ENCODE data around the gene MESP1. TPM values are rescaled to one million over a fixed set of nuclear protein-coding genes. Genes with fewer than 3 reads are reported as not detected.
"Not testable (repeated sequence)": the region's sequence is repeated elsewhere in the genome, so short reads cannot be mapped to it uniquely, and the experiment has no call there.

The MESP1 gene
- total RNA-seq, 1 donor from 2014 or later: 1.1 TPM

DNA sequence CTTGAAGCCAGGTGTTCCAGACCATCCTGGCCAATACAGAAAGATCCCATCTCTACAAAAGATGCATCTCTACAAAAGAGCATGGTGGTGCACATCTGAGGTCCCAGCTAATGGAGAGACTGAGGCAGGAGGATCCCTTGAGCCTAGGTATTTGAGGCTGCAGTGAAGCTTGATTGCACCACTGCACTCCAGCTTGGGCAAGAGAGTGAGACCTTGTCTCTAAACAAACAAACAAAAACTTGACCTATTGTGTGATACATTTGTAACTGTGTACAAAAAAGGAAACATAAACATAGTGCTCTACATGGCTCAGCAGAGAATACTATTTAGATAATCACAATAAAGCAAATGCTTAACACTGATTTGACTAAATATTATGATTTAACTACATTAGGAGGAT, 44.9 kb upstream of the MESP1 start:
- no peak for DNase-seq
- Mint-ChIP-seq H3K9me3 (ENCODE audit: unreplicated experiment) (no peaks in the 10 kb centered on the region), H3K27ac (ENCODE audit: unreplicated experiment) (no peak overlapping the region), H3K4me1 (ENCODE audit: low read depth, unreplicated experiment) (no peaks in the 10 kb centered on the region), H3K36me3 (ENCODE audit: unreplicated experiment) (no peaks in the 10 kb centered on the region), H3K27me3 (ENCODE audit: unreplicated experiment) (peaks cover 11% of the 10 kb centered on the region), H3K4me3 (ENCODE audit: unreplicated experiment) (no peak overlapping the region)
- TF ChIP-seq, protein P1, sequence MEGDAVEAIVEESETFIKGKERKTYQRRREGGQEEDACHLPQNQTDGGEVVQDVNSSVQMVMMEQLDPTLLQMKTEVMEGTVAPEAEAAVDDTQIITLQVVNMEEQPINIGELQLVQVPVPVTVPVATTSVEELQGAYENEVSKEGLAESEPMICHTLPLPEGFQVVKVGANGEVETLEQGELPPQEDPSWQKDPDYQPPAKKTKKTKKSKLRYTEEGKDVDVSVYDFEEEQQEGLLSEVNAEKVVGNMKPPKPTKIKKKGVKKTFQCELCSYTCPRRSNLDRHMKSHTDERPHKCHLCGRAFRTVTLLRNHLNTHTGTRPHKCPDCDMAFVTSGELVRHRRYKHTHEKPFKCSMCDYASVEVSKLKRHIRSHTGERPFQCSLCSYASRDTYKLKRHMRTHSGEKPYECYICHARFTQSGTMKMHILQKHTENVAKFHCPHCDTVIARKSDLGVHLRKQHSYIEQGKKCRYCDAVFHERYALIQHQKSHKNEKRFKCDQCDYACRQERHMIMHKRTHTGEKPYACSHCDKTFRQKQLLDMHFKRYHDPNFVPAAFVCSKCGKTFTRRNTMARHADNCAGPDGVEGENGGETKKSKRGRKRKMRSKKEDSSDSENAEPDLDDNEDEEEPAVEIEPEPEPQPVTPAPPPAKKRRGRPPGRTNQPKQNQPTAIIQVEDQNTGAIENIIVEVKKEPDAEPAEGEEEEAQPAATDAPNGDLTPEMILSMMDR (IDR thresholded peaks at IDR 0.05; ENCODE audit: partially characterized antibody, unreplicated experiment): no peak

- no peaks in the 10 kb centered on the region for H3K9me3 Mint-ChIP-seq (ENCODE audit: unreplicated experiment)
- H3K27me3 Mint-ChIP-seq (ENCODE audit: unreplicated experiment): peaks cover 7% of the 10 kb centered on the region
- no peaks in the 10 kb centered on the region for H3K36me3 Mint-ChIP-seq (ENCODE audit: unreplicated experiment)
- TF ChIP-seq, protein P1 (IDR thresholded peaks at IDR 0.05; ENCODE audit: partially characterized antibody, unreplicated experiment): no peak
- H3K27ac Mint-ChIP-seq (ENCODE audit: unreplicated experiment): no peak overlapping the region
- no peak overlapping the region for H3K4me3 Mint-ChIP-seq (ENCODE audit: unreplicated experiment)
- no peaks in the 10 kb centered on the region for H3K4me1 Mint-ChIP-seq (ENCODE audit: low read depth, unreplicated experiment)
- DNase-seq: no peak
Measured at GRCh38 chr15:89794627-89795241, 43.7 kb upstream of the MESP1 start.

DNA sequence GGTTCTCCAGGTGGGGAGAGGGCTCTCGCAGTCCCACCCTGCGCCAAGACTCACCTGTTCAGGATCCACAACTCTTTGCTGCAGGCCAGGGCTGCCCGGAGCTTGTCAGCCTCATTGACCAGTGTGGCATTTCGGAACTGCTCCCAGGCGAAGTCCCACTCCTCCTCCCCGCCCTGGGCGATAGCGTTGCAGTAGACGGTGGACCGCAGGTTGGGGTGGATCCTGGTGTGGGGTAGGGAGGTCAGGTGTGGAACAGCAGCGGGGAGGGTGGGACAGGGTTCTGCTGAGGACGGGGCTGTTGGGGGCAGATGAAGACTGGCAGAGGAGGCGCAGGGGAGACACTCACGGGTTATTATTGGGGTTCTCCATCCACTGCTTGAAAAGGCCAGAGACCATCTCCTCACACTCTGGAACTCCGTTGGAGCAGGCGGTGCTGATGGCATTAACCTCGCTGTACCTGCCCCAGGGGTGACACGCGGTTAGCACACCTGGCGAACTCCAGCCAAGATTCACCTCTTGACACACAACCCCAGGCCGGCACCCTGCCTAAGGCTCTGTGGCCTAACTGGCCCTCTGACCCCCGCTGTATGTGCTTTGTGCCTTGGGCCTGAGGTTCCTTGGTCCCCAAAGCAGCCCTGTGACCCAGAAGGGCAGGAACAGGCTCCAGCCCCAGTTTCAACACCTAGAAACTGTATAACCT, 41.2 kb upstream of the MESP1 start:
- Mint-ChIP-seq H3K27ac (ENCODE audit: unreplicated experiment) (no peak overlapping the region), H3K4me3 (ENCODE audit: unreplicated experiment) (no peak overlapping the region), H3K36me3 (ENCODE audit: unreplicated experiment) (peaks cover 10% of the 10 kb centered on the region), H3K9me3 (ENCODE audit: unreplicated experiment) (peaks cover 2% of the 10 kb centered on the region), H3K4me1 (ENCODE audit: low read depth, unreplicated experiment) (no peaks in the 10 kb centered on the region), H3K27me3 (ENCODE audit: unreplicated experiment) (peaks cover 1% of the 10 kb centered on the region)
- DNase-seq: no peak
- TF ChIP-seq, protein P1 (IDR thresholded peaks at IDR 0.05; ENCODE audit: partially characterized antibody, unreplicated experiment): no peak

GRCh38 chr15:89790661-89791060, 39.6 kb upstream of the MESP1 start:
- Mint-ChIP-seq H3K27me3 (ENCODE audit: unreplicated experiment) (peaks cover 2% of the 10 kb centered on the region), H3K4me1 (ENCODE audit: low read depth, unreplicated experiment) (no peaks in the 10 kb centered on the region), H3K27ac (ENCODE audit: unreplicated experiment) (no peak overlapping the region), H3K9me3 (ENCODE audit: unreplicated experiment) (peaks cover 3% of the 10 kb centered on the region), H3K36me3 (ENCODE audit: unreplicated experiment) (peaks cover 10% of the 10 kb centered on the region), H3K4me3 (ENCODE audit: unreplicated experiment) (no peak overlapping the region)
- DNase-seq: no peak
- TF ChIP-seq, protein P1 (IDR thresholded peaks at IDR 0.05; ENCODE audit: partially characterized antibody, unreplicated experiment): no peak

- peaks cover 3% of the 10 kb centered on the region for H3K9me3 Mint-ChIP-seq (ENCODE audit: unreplicated experiment)
Measured at GRCh38 chr15:89790206-89790605, 39.2 kb upstream of the MESP1 start.

DNA sequence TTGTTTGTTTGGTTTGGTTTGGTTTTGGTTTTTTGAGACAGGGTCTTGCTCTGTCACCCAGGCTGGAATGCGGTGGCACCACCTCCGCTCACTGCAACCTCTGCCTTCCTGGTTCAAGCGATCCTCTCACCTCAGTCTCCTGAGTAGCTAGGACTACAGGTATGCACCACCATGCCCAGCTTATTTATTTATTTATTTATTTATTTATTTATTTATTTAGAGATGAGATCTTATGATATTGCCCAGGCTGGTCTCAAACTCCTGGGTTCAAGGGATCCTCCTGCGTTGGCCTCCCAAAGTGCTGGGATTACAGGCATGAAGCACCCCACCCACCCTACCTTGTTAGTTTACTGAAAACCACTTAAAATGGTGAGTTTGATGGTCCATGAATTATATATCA, 37.5 kb upstream of the MESP1 start:
- not testable (repeated sequence) for H3K4me3 Mint-ChIP-seq (ENCODE audit: unreplicated experiment); H3K27me3 Mint-ChIP-seq (ENCODE audit: unreplicated experiment); DNase-seq; H3K4me1 Mint-ChIP-seq (ENCODE audit: low read depth, unreplicated experiment); H3K27ac Mint-ChIP-seq (ENCODE audit: unreplicated experiment); H3K9me3 Mint-ChIP-seq (ENCODE audit: unreplicated experiment)
- H3K36me3 Mint-ChIP-seq (ENCODE audit: unreplicated experiment): peaks cover 10% of the 10 kb centered on the region

More at GRCh38 chr15:89790206-89790605, 39.2 kb upstream of the MESP1 start:
- H3K36me3 Mint-ChIP-seq (ENCODE audit: unreplicated experiment): peaks cover 10% of the 10 kb centered on the region
- H3K27me3 Mint-ChIP-seq (ENCODE audit: unreplicated experiment): peaks cover 2% of the 10 kb centered on the region
- TF ChIP-seq, protein P1 (IDR thresholded peaks at IDR 0.05; ENCODE audit: partially characterized antibody, unreplicated experiment): no peak
- H3K27ac Mint-ChIP-seq (ENCODE audit: unreplicated experiment): no peak overlapping the region
- H3K4me1 Mint-ChIP-seq (ENCODE audit: low read depth, unreplicated experiment): no peaks in the 10 kb centered on the region
- no peak overlapping the region for H3K4me3 Mint-ChIP-seq (ENCODE audit: unreplicated experiment)
- DNase-seq: no peak
